H1 (cell line): Measurements from ENCODE around the gene IFI30. TPM values are rescaled to one million over a fixed set of nuclear protein-coding genes. Genes with fewer than 3 reads are reported as not detected.
A peak's percentile ranks its signal among the peaks of the same experiment; 100 is the strongest.
"Not testable (repeated sequence)": the region's sequence is repeated elsewhere in the genome, so short reads cannot be mapped to it uniquely, and the experiment has no call there.

ENCODE experiments used
- CTCF ChIA-PET: fragments of 300-600 bp; sonication (Branson Sonifier 250); formaldehyde crosslinking; loops from one replicate; lab custom pipeline; 2021; ENCODE audit not compliant: partially characterized antibody; lab: Charles Lee
- POLR2A ChIA-PET: fragments of 300-600 bp; sonication (Branson Sonifier 250); formaldehyde crosslinking; loops from one replicate; lab custom pipeline; 2021; ENCODE audit warnings: inconsistent platforms; ENCODE audit not compliant: partially characterized antibody; lab: Charles Lee
- DNase-seq, 2 experiments: peaks; one replicate each; pipeline versions ENCODE4 v3.0.0 to v3.0.0-alpha.2; 2010 to 2022; ENCODE audit warnings: low spot score in 2 of 2, low read depth in 1 of 2, mixed read lengths in 1 of 2
- FAIRE-seq: peaks from 2 replicates; lab custom pipeline; 2011; peaks lifted over from hg19 to GRCh38; lab: Jason Lieb, UNC
- H2AFZ ChIP-seq: 2 replicates; pipeline ENCODE4 v1.8.1; 2012; ENCODE audit warnings: low read length, inconsistent platforms
- H2AK5ac ChIP-seq: 2 replicates; pipeline ENCODE4 v1.6.1; 2013; ENCODE audit warnings: low read depth, low read length
- H2BK120ac ChIP-seq: replicated peaks from 2 replicates; pipeline ENCODE3; 2013; ENCODE audit warnings: low read depth, low read length, inconsistent platforms
- H2BK12ac ChIP-seq: 2 replicates; pipeline ENCODE4 v1.6.1; 2013; ENCODE audit warnings: low read depth, low read length
- H2BK15ac ChIP-seq: 2 replicates; pipeline ENCODE4 v1.6.1; 2013; ENCODE audit warnings: low read length
- H2BK20ac ChIP-seq: 2 replicates; pipeline ENCODE4 v1.6.1; 2013; ENCODE audit warnings: low read length
- H2BK5ac ChIP-seq: 2 replicates; pipeline ENCODE4 v1.6.1; 2013; ENCODE audit warnings: low read depth, low read length
- H3K14ac ChIP-seq: 2 replicates; pipeline ENCODE4 v1.6.1; 2013; ENCODE audit warnings: inconsistent platforms; ENCODE audit not compliant: insufficient read length
- H3K18ac ChIP-seq: 2 replicates; pipeline ENCODE4 v1.6.1; 2013; ENCODE audit warnings: low read length; ENCODE audit errors: extremely low read depth
- H3K23ac ChIP-seq: 2 replicates; pipeline ENCODE4 v1.6.1; 2013; ENCODE audit warnings: inconsistent platforms; ENCODE audit not compliant: insufficient read length
- H3K23me2 ChIP-seq: 2 replicates; pipeline ENCODE4 v1.6.1; 2013; ENCODE audit warnings: low read depth, low read length
- H3K27ac ChIP-seq: 2 replicates; pipeline ENCODE4 v1.6.1; 2011; ENCODE audit warnings: low read depth, low read length, inconsistent platforms
- H3K27me3 ChIP-seq, 4 experiments: replicated peaks in 1 of 4; 1 replicate in 1 of 4; 2 replicates in 3 of 4; pipeline versions ENCODE4 v1.6.1 to v1.8.1; 2011 to 2013; ENCODE audit warnings: low read length in 3 of 4, mild to moderate bottlenecking in 3 of 4, inconsistent platforms in 2 of 4, mixed read lengths in 2 of 4, moderate library complexity in 1 of 4; ENCODE audit not compliant: control insufficient read depth in 3 of 4, insufficient read depth in 3 of 4; ENCODE audit errors: extremely low read depth in 1 of 4
- H3K36me3 ChIP-seq, 4 experiments: 2 replicates each; pipeline versions ENCODE4 v1.6.1 to v1.8.1; 2011 to 2013; ENCODE audit warnings: mild to moderate bottlenecking in 4 of 4, low read length in 3 of 4, moderate library complexity in 2 of 4, control low read depth in 1 of 4, inconsistent platforms in 1 of 4; ENCODE audit not compliant: insufficient read depth in 4 of 4, control insufficient read depth in 2 of 4
- H3K4ac ChIP-seq: replicated peaks from 2 replicates; pipeline ENCODE3; 2013; ENCODE audit warnings: low read length, low read depth, mixed read lengths, inconsistent platforms; ENCODE audit not compliant: insufficient read length
- H3K4me1 ChIP-seq, 4 experiments: replicated peaks in 1 of 4; 1 replicate in 1 of 4; 2 replicates in 3 of 4; pipeline versions ENCODE4 v1.6.1 to v1.8.1; 2011 to 2013; ENCODE audit warnings: low read length in 3 of 4, inconsistent platforms in 2 of 4, mixed read lengths in 1 of 4; ENCODE audit not compliant: insufficient read depth in 4 of 4, control insufficient read depth in 3 of 4
- H3K4me2 ChIP-seq, 2 experiments: 2 replicates each; pipeline versions ENCODE4 v1.6.1 to v1.8.1; 2011 to 2013; ENCODE audit warnings: low read depth in 2 of 2, low read length in 2 of 2, control low read depth in 1 of 2, inconsistent platforms in 1 of 2, mild to moderate bottlenecking in 1 of 2; ENCODE audit not compliant: insufficient read depth in 1 of 2
- H3K4me3 ChIP-seq, 4 experiments: fragments of 200-600, 300-600 bp in 1 of 4; sonication (generic), shearing (Covaris generic), sonication (Bioruptor Twin) in 1 of 4; 2 replicates each; pipeline versions ENCODE4 v1.5.1 to v1.8.1; 2011 to 2016; ENCODE audit warnings: low read length in 4 of 4, low read depth in 3 of 4, control low read depth in 2 of 4, inconsistent platforms in 2 of 4, mild to moderate bottlenecking in 2 of 4, mixed read lengths in 1 of 4, moderate library complexity in 1 of 4; ENCODE audit not compliant: insufficient read depth in 2 of 4; ENCODE audit errors: extremely low read depth in 1 of 4
- H3K56ac ChIP-seq: replicated peaks from 2 replicates; pipeline ENCODE3; 2013; ENCODE audit warnings: low read depth, mild to moderate bottlenecking, mixed read lengths, low read length, inconsistent platforms; ENCODE audit not compliant: insufficient read length
- H3K79me1 ChIP-seq: 2 replicates; pipeline ENCODE4 v1.6.1; 2013; ENCODE audit warnings: low read depth, low read length, control low read depth
- H3K79me2 ChIP-seq, 2 experiments: 2 replicates each; pipeline versions ENCODE4 v1.6.1 to v1.8.1; 2012 to 2013; ENCODE audit warnings: low read length in 2 of 2, mild to moderate bottlenecking in 2 of 2, inconsistent platforms in 1 of 2; ENCODE audit not compliant: insufficient read depth in 2 of 2, control insufficient read depth in 1 of 2
- H3K9ac ChIP-seq, 4 experiments: replicated peaks in 1 of 4; 1 replicate in 1 of 4; 2 replicates in 3 of 4; pipeline versions ENCODE4 v1.6.1 to v1.8.1; 2011 to 2013; ENCODE audit warnings: low read depth in 3 of 4, low read length in 3 of 4, control low read depth in 2 of 4, mild to moderate bottlenecking in 2 of 4, moderate library complexity in 2 of 4, inconsistent platforms in 1 of 4; ENCODE audit errors: extremely low read depth in 1 of 4
- H3K9me3 ChIP-seq, 2 experiments: 2 replicates each; pipeline versions ENCODE4 v1.6.1 to v1.8.1; 2012 to 2013; ENCODE audit warnings: mild to moderate bottlenecking in 2 of 2, moderate library complexity in 2 of 2, control low read depth in 1 of 2, inconsistent platforms in 1 of 2, low read depth in 1 of 2, low read length in 1 of 2, mixed read lengths in 1 of 2; ENCODE audit not compliant: insufficient read depth in 2 of 2
- H4K20me1 ChIP-seq, 2 experiments: replicated peaks in 1 of 2; 2 replicates each; pipeline versions ENCODE3 to v1.8.1; 2011 to 2013; ENCODE audit warnings: inconsistent platforms in 2 of 2, low read length in 2 of 2, mild to moderate bottlenecking in 1 of 2; ENCODE audit not compliant: insufficient read depth in 2 of 2, control insufficient read depth in 1 of 2
- H4K5ac ChIP-seq: 2 replicates; pipeline ENCODE4 v1.6.1; 2013; ENCODE audit warnings: low read length, low read depth, mixed read lengths, inconsistent platforms; ENCODE audit not compliant: insufficient read length
- H4K8ac ChIP-seq: 2 replicates; pipeline ENCODE4 v1.8.0; 2013; ENCODE audit warnings: mild to moderate bottlenecking, moderate library complexity, low read length, inconsistent platforms; ENCODE audit not compliant: insufficient read depth; ENCODE audit errors: extremely low read depth
- H4K91ac ChIP-seq: replicated peaks from 2 replicates; pipeline ENCODE3; 2013; ENCODE audit warnings: low read length, mixed read lengths, inconsistent platforms; ENCODE audit not compliant: insufficient read length
- EP300 ChIP-seq, 2 experiments: IDR thresholded peaks; 1 replicate in 1 of 2; 2 replicates in 1 of 2; pipeline ENCODE4 v1.6.1; 2011 to 2012; ENCODE audit warnings: low read depth in 2 of 2, low read length in 2 of 2, mild to moderate bottlenecking in 2 of 2, borderline replicate concordance in 1 of 2, inconsistent platforms in 1 of 2, moderate library complexity in 1 of 2
- HDAC2 ChIP-seq, 2 experiments: fragments of 300-600 bp in 1 of 2; sonication (generic) in 1 of 2; IDR thresholded peaks; 2 replicates each; pipeline ENCODE4 v1.6.1; 2011 to 2012; ENCODE audit warnings: low read depth in 2 of 2, low read length in 2 of 2, mild to moderate bottlenecking in 2 of 2, moderate library complexity in 2 of 2, borderline replicate concordance in 1 of 2, inconsistent platforms in 1 of 2
- KDM1A ChIP-seq: fragments of 200-600, 300-600 bp; sonication (generic); IDR thresholded peaks from 2 replicates; pipeline ENCODE4 v1.7.1; 2016; ENCODE audit warnings: mild to moderate bottlenecking, low read length, borderline replicate concordance
- TAF7 ChIP-seq: optimal IDR thresholded peaks from 2 replicates; pipeline ENCODE3; 2011; ENCODE audit warnings: low read depth, mild to moderate bottlenecking, inconsistent platforms, low read length, moderate library complexity, borderline replicate concordance
- WGBS, 2 experiments: shearing (Covaris generic) in 1 of 2; methylation state at CpG; one replicate each; pipeline versions ENCODE4 v1.1.6 to v1.1.7; 2013 to 2015; ENCODE audit warnings: low lambda C conversion rate in 2 of 2, mixed read lengths in 2 of 2, inconsistent platforms in 1 of 2, low coverage in 1 of 2, missing lambda C conversion rate in 1 of 2; ENCODE audit not compliant: insufficient replicate concordance in 2 of 2, insufficient coverage in 1 of 2, insufficient read length in 1 of 2; ENCODE audit errors: extremely low coverage in 1 of 2, missing lambda C conversion rate in 1 of 2; 5-methylcytosine and 5-hydroxymethylcytosine counted together
- polyA plus RNA-seq, 7 experiments: library from polyadenylated mRNA; depleted of rRNA in 3 of 7; stranded (reverse) in 5 of 7; unstranded in 2 of 7; fragments of >200 nt in 5 of 7; fragments of 200-250 nt in 2 of 7; gene quantifications; 1 replicate in 5 of 7; 2 replicates in 1 of 7; 4 replicates in 1 of 7; pipeline versions ENCODE4 v1.2.1 to v1.2.3, GENCODE V29; 2011 to 2013; ENCODE audit warnings: missing spikeins in 2 of 7, mixed read lengths in 2 of 7
- total RNA-seq: library from RNA; stranded (reverse); fragmentation: NEBNext Ultra II Directional; extraction: Animal tissue kit (Norgen Biotek cat#: 25700); gene quantifications from 2 replicates; pipeline ENCODE4 v1.2.1, GENCODE V29; 2021
- TF ChIP-seq, protein P1 (sequence below): IDR thresholded peaks from 2 replicates; pipeline ENCODE4 v1.6.1; 2012; ENCODE audit warnings: inconsistent platforms

IFI30 gene
- total and polyA plus RNA-seq, 2 of the 8 experiments (the other 6 are each of a cell fraction or from before 2014, with no cell fraction given) = 28.9 to 62.4 TPM

DNA sequence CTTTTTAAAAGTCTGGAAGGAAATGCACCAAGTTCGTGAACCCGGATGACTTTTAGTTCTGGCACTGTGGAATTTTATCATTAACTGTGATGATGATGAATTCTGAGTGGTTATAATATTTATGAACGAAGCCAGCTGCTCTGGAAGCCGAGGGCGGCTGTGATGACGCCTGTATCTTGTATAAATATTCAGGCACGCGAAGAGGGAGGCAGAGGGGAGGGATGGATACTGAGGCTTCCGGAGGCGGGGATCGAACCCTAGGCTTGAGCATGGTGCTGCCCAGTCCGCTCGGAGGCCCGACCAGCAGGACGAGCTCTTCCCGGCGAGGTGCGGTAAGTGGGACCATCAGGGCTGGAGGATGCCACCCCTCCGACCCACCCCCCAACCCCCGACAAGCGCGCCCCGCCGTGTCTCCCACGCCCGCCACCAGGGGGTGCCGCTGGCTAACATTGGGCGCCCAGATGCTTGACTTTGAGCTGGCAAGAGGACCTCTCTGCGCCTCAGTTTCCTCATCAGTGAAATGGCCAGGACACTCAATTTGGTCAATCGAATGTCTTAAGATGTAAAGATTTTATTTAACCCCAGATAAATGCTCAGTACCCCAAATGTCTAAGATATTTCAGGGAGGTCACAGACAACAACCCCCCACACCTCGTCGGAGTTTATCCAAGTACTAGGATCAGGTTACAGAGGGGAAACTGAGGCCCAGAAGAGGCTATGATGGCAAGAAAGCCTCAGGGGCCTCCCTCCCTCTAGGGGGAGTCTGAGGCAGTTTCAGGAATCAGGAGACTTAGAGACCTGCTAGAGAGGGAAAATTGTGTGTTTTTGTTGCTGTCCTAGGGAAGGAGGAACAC lies 34.7 kb downstream of the IFI30 start (continued):
- peak; percentile 94 for TF ChIP-seq KDM1A
- TF ChIP-seq TAF7 = peak; percentile 16
- 0 out of 3 replicates have a peak, but pooled peaks of 1 of the 2 experiments have one; percentile 9 for TF ChIP-seq EP300 (IDR thresholded peaks at IDR 0.05; ENCODE audit: borderline replicate concordance in 1 of 2, low read depth in 2 of 2, low read length in 2 of 2)
- TF ChIP-seq, protein P1, sequence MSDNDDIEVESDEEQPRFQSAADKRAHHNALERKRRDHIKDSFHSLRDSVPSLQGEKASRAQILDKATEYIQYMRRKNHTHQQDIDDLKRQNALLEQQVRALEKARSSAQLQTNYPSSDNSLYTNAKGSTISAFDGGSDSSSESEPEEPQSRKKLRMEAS = 0 out of 2 replicates have a peak, but pooled peaks have one; percentile 15
- peak in 1 of 2 experiments; percentile 91; a peak in 1 of 4 replicates for TF ChIP-seq HDAC2 (IDR thresholded peaks at IDR 0.05; ENCODE audit: borderline replicate concordance in 1 of 2, low read depth in 2 of 2, low read length in 2 of 2)

DNA sequence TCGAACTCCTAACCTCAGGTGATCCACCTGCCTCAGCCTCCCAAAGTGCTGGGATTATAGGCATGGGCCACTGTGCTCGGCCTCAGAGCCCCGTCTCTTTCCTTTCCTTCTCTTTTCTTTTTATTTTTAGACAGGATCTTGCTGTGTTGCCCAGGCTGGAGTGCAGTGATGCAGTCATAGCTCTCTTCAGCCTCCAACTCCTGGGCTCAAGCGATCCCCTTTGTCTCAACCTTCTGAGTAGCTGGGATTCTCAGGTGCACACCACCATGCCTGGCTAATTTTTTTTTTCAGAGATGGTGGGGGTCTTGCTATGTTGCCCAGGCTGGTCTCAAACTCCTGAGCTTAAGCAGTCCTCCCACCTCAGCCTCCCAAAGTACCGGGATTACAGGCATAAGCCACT lies 36.3 kb downstream of the IFI30 start:
- H4K8ac ChIP-seq, H3K4me2 ChIP-seq, H3K36me3 ChIP-seq, H2AFZ ChIP-seq, H3K79me1 ChIP-seq, H2BK120ac ChIP-seq, H4K91ac ChIP-seq, H3K27me3 ChIP-seq, H3K4me3 ChIP-seq, H3K14ac ChIP-seq, H2BK15ac ChIP-seq, H2AK5ac ChIP-seq, H2BK12ac ChIP-seq, H3K9me3 ChIP-seq, H3K56ac ChIP-seq, FAIRE-seq, H2BK5ac ChIP-seq, H3K4ac ChIP-seq, H4K5ac ChIP-seq, DNase-seq, H3K27ac ChIP-seq, H3K18ac ChIP-seq, H3K23me2 ChIP-seq, H4K20me1 ChIP-seq, H3K9ac ChIP-seq, H2BK20ac ChIP-seq, H3K79me2 ChIP-seq, H3K4me1 ChIP-seq, H3K23ac ChIP-seq: not testable (repeated sequence)
- CTCF ChIA-PET = interaction anchor here (0.6 to 11.5 kb wide), 9 partner anchors 11 to 176 kb away, joined by 3 to 305 read pairs (median 4); partner anchors contain the start of gene GDF15
- WGBS, 2 experiments = 93% methylated on average over 5 of the region's 5 CpGs; no CpG with 5 or more reads in 1 of the 2 experiments
- POLR2A ChIA-PET = interaction anchor here (1.0 to 7.3 kb wide), 5 partner anchors 10 to 71 kb away, joined by 4 to 65 read pairs (median 11); partner anchors contain the start of gene JUND
